ENCODE data around the gene OR2Z1. TPM values are rescaled to one million over a fixed set of nuclear protein-coding genes. Genes with fewer than 3 reads are reported as not detected.
"Not testable (repeated sequence)": the region's sequence is repeated elsewhere in the genome, so short reads cannot be mapped to it uniquely, and the experiment has no call there.

The OR2Z1 gene
- total and polyA plus RNA-seq, 2 of the 4 experiments (the other 2 are of a cell fraction) = not detected

GRCh38 chr19:8705304-8705703, 16.1 kb upstream of the OR2Z1 start:
- POLR2A ChIA-PET (ENCODE audit: unreplicated experiment) = not testable (repeated sequence)

More at GRCh38 chr19:8705304-8705703, 16.1 kb upstream of the OR2Z1 start:
- CTCF ChIA-PET; BruUV-seq (replicated peaks); H3K9me3 ChIP-seq (ENCODE audit: control insufficient read depth, insufficient read depth, low read length); H2BK15ac ChIP-seq (ENCODE audit: low read depth, low read length); H3K27me3 ChIP-seq (ENCODE audit: control insufficient read depth, insufficient read depth, low read length); H3K4me1 ChIP-seq (ENCODE audit: control insufficient read depth, insufficient read depth, low read length); in situ Hi-C loops (cut with MboI; ENCODE audit: low sequenced_read_pairs); H2AK9ac ChIP-seq (replicated peaks; ENCODE audit: low read depth, low read length, poor library complexity); H4K91ac ChIP-seq (ENCODE audit: insufficient read depth, low read depth, low read length); intact Hi-C loops (cut with micrococcal nuclease); H3K4ac ChIP-seq (ENCODE audit: low read depth, low read length); H3K4me3 ChIP-seq (ENCODE audit: insufficient read depth, low read depth, low read length); H2AFZ ChIP-seq (replicated peaks; ENCODE audit: low read length, poor library complexity); dilution Hi-C loops (cut with HindIII; ENCODE audit: low sequenced_read_pairs, unreplicated experiment); H4K20me1 ChIP-seq (ENCODE audit: insufficient read depth, low read length); H3K23ac ChIP-seq (ENCODE audit: low read depth, low read length); H3K27ac ChIP-seq (ENCODE audit: insufficient read depth, low read length); H2BK20ac ChIP-seq (ENCODE audit: low read depth, low read length); H3K14ac ChIP-seq (replicated peaks; ENCODE audit: low read depth, low read length); H3K4me2 ChIP-seq (ENCODE audit: low read depth, low read length); H2BK5ac ChIP-seq (ENCODE audit: low read depth, low read length, poor library complexity, severe bottlenecking); H3K9me1 ChIP-seq (ENCODE audit: insufficient read depth, low read length); H3K56ac ChIP-seq (ENCODE audit: extremely low read depth, insufficient read depth, low read length); H4K8ac ChIP-seq (ENCODE audit: low read depth in 2 of 2, low read length in 2 of 2); H4K5ac ChIP-seq (ENCODE audit: low read depth, low read length); H2BK120ac ChIP-seq (ENCODE audit: low read depth, low read length); H3K9ac ChIP-seq (ENCODE audit: low read depth, low read length); H3K79me1 ChIP-seq (ENCODE audit: low read depth in 1 of 2, low read length in 2 of 2); H3K36me3 ChIP-seq (ENCODE audit: control insufficient read depth, insufficient read depth, low read length); H3K18ac ChIP-seq (ENCODE audit: low read depth, low read length); ATAC-seq (ENCODE audit: low read depth); H2AK5ac ChIP-seq (ENCODE audit: low read depth, low read length); DNase-seq: not testable (repeated sequence)
- WGBS, 2 experiments (ENCODE audit: extremely low coverage in 2 of 2, insufficient read length in 1 of 2) = no CpG with 5 or more reads among the region's 3 CpGs

Measured in IMR-90 (cell line).